Measurements from ENCODE around the gene POLR1G. TPM values are rescaled to one million over a fixed set of nuclear protein-coding genes. Genes with fewer than 3 reads are reported as not detected.

The POLR1G gene
- polyA plus RNA-seq, 2 of the 4 experiments (the other 2 are of a cell fraction): 15.1 to 31.2 TPM

- TF ChIP-seq KDM5A (IDR thresholded peaks at IDR 0.05): no peak
- no peak for TF ChIP-seq RARB (CRISPR knock-in tag; IDR thresholded peaks at IDR 0.05)
- TF ChIP-seq KDM1A (IDR thresholded peaks at IDR 0.05; ENCODE audit: low read depth): peak; percentile 93; the same call in 1 of the 2 replicates
- TF ChIP-seq PBX3 (IDR thresholded peaks at IDR 0.05): no peak
- no peak for TF ChIP-seq FOXS1 (CRISPR knock-in tag; IDR thresholded peaks at IDR 0.05)
- no peak for TF ChIP-seq FOSL2 (IDR thresholded peaks at IDR 0.05)
- no peak for TF ChIP-seq FOSL2 (CRISPR knock-in tag; IDR thresholded peaks at IDR 0.05)
- TF ChIP-seq NPAS2 (CRISPR knock-in tag; IDR thresholded peaks at IDR 0.05; ENCODE audit: borderline replicate concordance): no peak
- TF ChIP-seq RCOR1 (IDR thresholded peaks at IDR 0.05; ENCODE audit: low read depth, low read length): peak; percentile 93
- TF ChIP-seq MAZ (IDR thresholded peaks at IDR 0.05; ENCODE audit: borderline replicate concordance, low read depth, low read length): no peak
- TF ChIP-seq E2F6 (IDR thresholded peaks at IDR 0.05; ENCODE audit: borderline replicate concordance, low read depth): no peak
- TF ChIP-seq HOXB13 (CRISPR knock-in tag; IDR thresholded peaks at IDR 0.05; ENCODE audit: low read depth): no peak
- no peak for TF ChIP-seq TP53 (CRISPR knock-in tag; IDR thresholded peaks at IDR 0.05)
- TF ChIP-seq CEBPB (IDR thresholded peaks at IDR 0.05): no peak
- no peak for TF ChIP-seq NR3C1 (IDR thresholded peaks at IDR 0.05)
- no peak for TF ChIP-seq POLR2AphosphoS2 (conservative IDR thresholded peaks at IDR 0.05; ENCODE audit: low read length)
- TF ChIP-seq EP300 (IDR thresholded peaks at IDR 0.05): no peak
- no peak for TF ChIP-seq BHLHE40 (IDR thresholded peaks at IDR 0.05; ENCODE audit: low read depth, low read length)
- TF ChIP-seq EHF (CRISPR knock-in tag; IDR thresholded peaks at IDR 0.05): 0 out of 2 replicates have a peak, but pooled peaks have one; percentile 20
- no peak for TF ChIP-seq MAX (IDR thresholded peaks at IDR 0.05)
- TF ChIP-seq RFX5 (IDR thresholded peaks at IDR 0.05): no peak
- TF ChIP-seq CHD2 (IDR thresholded peaks at IDR 0.05; ENCODE audit: low read length, partially characterized antibody): no peak
- no peak for TF ChIP-seq HES2 (IDR thresholded peaks at IDR 0.05)
- 0 out of 2 replicates have a peak, but pooled peaks have one; percentile 21 for TF ChIP-seq HOXA7 (CRISPR knock-in tag; IDR thresholded peaks at IDR 0.05)
- no peak for TF ChIP-seq HEYL (CRISPR knock-in tag; IDR thresholded peaks at IDR 0.05)
- no peak for TF ChIP-seq USF2 (IDR thresholded peaks at IDR 0.05)
- no peak for TF ChIP-seq ZSCAN20 (CRISPR knock-in tag; IDR thresholded peaks at IDR 0.05)
- TF ChIP-seq POLR2A (IDR thresholded peaks at IDR 0.05; ENCODE audit: low read length): no peak
- no peak for TF ChIP-seq GATA3 (IDR thresholded peaks at IDR 0.05; ENCODE audit: borderline replicate concordance)
- no peak for TF ChIP-seq CBX2 (IDR thresholded peaks at IDR 0.05; ENCODE audit: borderline replicate concordance, low read depth)
Measured at GRCh38 chr19:45442408-45442777, 35.9 kb downstream of the POLR1G start (continued).

Measured in A549 (cell line).